Keratinocyte (primary cell): ENCODE measurements around the gene MAN1C1.

Experiments
- EZH2 ChIP-seq: IDR thresholded peaks from one replicate; pipeline ENCODE4 v1.6.1; 2012; ENCODE audit warnings: inconsistent platforms, mild to moderate bottlenecking, low read length, moderate library complexity
- TF ChIP-seq, protein P1 (sequence below), 3 experiments: IDR thresholded peaks in 1 of 3; conservative IDR thresholded peaks in 1 of 3; optimal IDR thresholded peaks in 1 of 3; 2 replicates in 2 of 3; 3 replicates in 1 of 3; pipeline versions ENCODE3 to v1.5.1; 2011; ENCODE audit warnings: low read length in 3 of 3, mild to moderate bottlenecking in 3 of 3, moderate library complexity in 2 of 3, control low read depth in 1 of 3, inconsistent platforms in 1 of 3; ENCODE audit not compliant: insufficient read depth in 2 of 3; ENCODE audit errors: extremely low read depth in 1 of 3

DNA sequence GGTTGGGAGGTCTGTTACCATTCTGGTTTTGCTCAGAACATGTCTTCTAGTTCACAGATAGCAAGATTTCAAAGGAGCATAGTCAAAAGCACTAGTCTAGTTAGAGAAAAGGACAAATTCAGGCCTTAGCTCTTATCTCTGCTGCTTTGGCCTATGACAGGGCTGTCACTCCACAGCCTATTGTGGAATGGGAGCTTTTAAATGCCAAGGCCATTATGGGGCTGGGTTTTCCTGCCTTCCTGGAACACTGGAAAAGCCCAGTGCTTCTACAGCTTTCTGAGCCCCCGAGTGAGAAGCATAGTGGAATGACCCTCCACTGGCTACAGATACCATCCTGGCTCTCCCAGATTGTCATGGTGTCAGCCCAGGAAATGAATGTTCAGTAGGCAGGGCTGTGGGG, 212.5 kb downstream of the MAN1C1 start:
- TF ChIP-seq, protein P1, sequence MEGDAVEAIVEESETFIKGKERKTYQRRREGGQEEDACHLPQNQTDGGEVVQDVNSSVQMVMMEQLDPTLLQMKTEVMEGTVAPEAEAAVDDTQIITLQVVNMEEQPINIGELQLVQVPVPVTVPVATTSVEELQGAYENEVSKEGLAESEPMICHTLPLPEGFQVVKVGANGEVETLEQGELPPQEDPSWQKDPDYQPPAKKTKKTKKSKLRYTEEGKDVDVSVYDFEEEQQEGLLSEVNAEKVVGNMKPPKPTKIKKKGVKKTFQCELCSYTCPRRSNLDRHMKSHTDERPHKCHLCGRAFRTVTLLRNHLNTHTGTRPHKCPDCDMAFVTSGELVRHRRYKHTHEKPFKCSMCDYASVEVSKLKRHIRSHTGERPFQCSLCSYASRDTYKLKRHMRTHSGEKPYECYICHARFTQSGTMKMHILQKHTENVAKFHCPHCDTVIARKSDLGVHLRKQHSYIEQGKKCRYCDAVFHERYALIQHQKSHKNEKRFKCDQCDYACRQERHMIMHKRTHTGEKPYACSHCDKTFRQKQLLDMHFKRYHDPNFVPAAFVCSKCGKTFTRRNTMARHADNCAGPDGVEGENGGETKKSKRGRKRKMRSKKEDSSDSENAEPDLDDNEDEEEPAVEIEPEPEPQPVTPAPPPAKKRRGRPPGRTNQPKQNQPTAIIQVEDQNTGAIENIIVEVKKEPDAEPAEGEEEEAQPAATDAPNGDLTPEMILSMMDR (optimal IDR thresholded peaks at IDR 0.05 in 1 of 3, IDR thresholded peaks at IDR 0.05 in 1 of 3, conservative IDR thresholded peaks at IDR 0.05 in 1 of 3; ENCODE audit: extremely low read depth in 1 of 3, insufficient read depth in 2 of 3, low read length in 3 of 3): no peak
- TF ChIP-seq EZH2: no peak
